ENCODE data around the gene RALA.

- no peak for TF ChIP-seq JUN (CRISPR knock-in tag; IDR thresholded peaks at IDR 0.05)
- no peak for TF ChIP-seq ZNF207 (IDR thresholded peaks at IDR 0.05; ENCODE audit: borderline replicate concordance)
- no peak for TF ChIP-seq SUZ12 (IDR thresholded peaks at IDR 0.05; ENCODE audit: low read depth, low read length)
- TF ChIP-seq, protein P1, sequence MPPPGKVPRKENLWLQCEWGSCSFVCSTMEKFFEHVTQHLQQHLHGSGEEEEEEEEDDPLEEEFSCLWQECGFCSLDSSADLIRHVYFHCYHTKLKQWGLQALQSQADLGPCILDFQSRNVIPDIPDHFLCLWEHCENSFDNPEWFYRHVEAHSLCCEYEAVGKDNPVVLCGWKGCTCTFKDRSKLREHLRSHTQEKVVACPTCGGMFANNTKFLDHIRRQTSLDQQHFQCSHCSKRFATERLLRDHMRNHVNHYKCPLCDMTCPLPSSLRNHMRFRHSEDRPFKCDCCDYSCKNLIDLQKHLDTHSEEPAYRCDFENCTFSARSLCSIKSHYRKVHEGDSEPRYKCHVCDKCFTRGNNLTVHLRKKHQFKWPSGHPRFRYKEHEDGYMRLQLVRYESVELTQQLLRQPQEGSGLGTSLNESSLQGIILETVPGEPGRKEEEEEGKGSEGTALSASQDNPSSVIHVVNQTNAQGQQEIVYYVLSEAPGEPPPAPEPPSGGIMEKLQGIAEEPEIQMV (CRISPR knock-in tag; IDR thresholded peaks at IDR 0.05; ENCODE audit: low read depth), result no peak
- no peak for TF ChIP-seq ZBTB8A (CRISPR knock-in tag; IDR thresholded peaks at IDR 0.05; ENCODE audit: borderline replicate concordance, low read depth)
- no peak for TF ChIP-seq MXD1 (CRISPR knock-in tag; IDR thresholded peaks at IDR 0.05)
- TF ChIP-seq ZNF816 (CRISPR knock-in tag; IDR thresholded peaks at IDR 0.05; ENCODE audit: borderline replicate concordance), result no peak
- TF ChIP-seq SALL2 (CRISPR knock-in tag; IDR thresholded peaks at IDR 0.05), result no peak
- TF ChIP-seq HOXD1 (CRISPR knock-in tag; IDR thresholded peaks at IDR 0.05), result no peak
- no peak for TF ChIP-seq SRF (IDR thresholded peaks at IDR 0.05; ENCODE audit: low read depth, low read length)
- no peak for TF ChIP-seq RARA (CRISPR knock-in tag; IDR thresholded peaks at IDR 0.05)
- no peak for TF ChIP-seq ZNF251 (CRISPR knock-in tag; IDR thresholded peaks at IDR 0.05)
- no peak for TF ChIP-seq U2AF1 (optimal IDR thresholded peaks at IDR 0.05; ENCODE audit: low read depth, low read length)
Measured at GRCh38 chr7:39670052-39670451, 46.7 kb downstream of the RALA start.
